K562 (cell line): ENCODE measurements around the gene CTSL. TPM values are rescaled to one million over a fixed set of nuclear protein-coding genes. Genes with fewer than 3 reads are reported as not detected.
A peak's percentile ranks its signal among the peaks of the same experiment; 100 is the strongest.

Experiments
- ADNP ChIP-seq: fragments of 200-800 bp; sonication (Bioruptor generic); IDR thresholded peaks from 2 replicates; pipeline ENCODE4 v1.6.1; 2016; ENCODE audit warnings: missing genetic modification characterization, missing compliant biosample characterization
- ELF1 ChIP-seq: fragments of 200-800 bp; sonication (Bioruptor generic); IDR thresholded peaks from 2 replicates; pipeline ENCODE4 v1.6.1; 2016; ENCODE audit warnings: missing genetic modification characterization, missing compliant biosample characterization
- EZH2 ChIP-seq: IDR thresholded peaks from 2 replicates; pipeline ENCODE4 v1.6.1; 2012; ENCODE audit warnings: low read depth, mild to moderate bottlenecking, inconsistent platforms, low read length, borderline replicate concordance
- HDAC2 ChIP-seq: fragments of 450-650 bp; IDR thresholded peaks from 2 replicates; pipeline ENCODE4 v1.6.1; 2016; ENCODE audit warnings: mild to moderate bottlenecking
- LCOR ChIP-seq: sonication (generic); formaldehyde crosslinking; IDR thresholded peaks from 2 replicates; pipeline ENCODE4 v1.8.0; 2022; ENCODE audit warnings: mild to moderate bottlenecking, missing genetic modification reagents
- NCOA4 ChIP-seq: fragments of 450-650 bp; IDR thresholded peaks from 2 replicates; pipeline ENCODE4 v1.6.1; 2018; ENCODE audit warnings: mild to moderate bottlenecking; ENCODE audit not compliant: partially characterized antibody
- NELFE ChIP-seq: IDR thresholded peaks from 2 replicates; pipeline ENCODE4 v1.6.1; 2011; ENCODE audit warnings: mild to moderate bottlenecking; ENCODE audit not compliant: insufficient read depth, insufficient read length
- PYGO2 ChIP-seq: fragments of 450-650 bp; IDR thresholded peaks from 2 replicates; pipeline ENCODE4 v1.6.1; 2016; ENCODE audit warnings: mild to moderate bottlenecking, missing genetic modification characterization, moderate library complexity, missing compliant biosample characterization
- SMAD3 ChIP-seq: fragments of 450-650 bp; formaldehyde crosslinking; conservative IDR thresholded peaks from 2 replicates; pipeline ENCODE4 v1.4.0; 2020; ENCODE audit warnings: mild to moderate bottlenecking
- TBL1XR1 ChIP-seq, 2 experiments: IDR thresholded peaks; 2 replicates each; pipeline ENCODE4 v1.6.1; 2012; ENCODE audit warnings: improper control_type of control experiment in 2 of 2, low read length in 2 of 2, mild to moderate bottlenecking in 1 of 2
- WHSC1 ChIP-seq: IDR thresholded peaks from one replicate; pipeline ENCODE4 v1.6.1; 2012; ENCODE audit warnings: low read length, control low read depth, inconsistent platforms
- polyA plus RNA-seq, 8 experiments: library from polyadenylated mRNA; depleted of rRNA in 4 of 8; stranded (reverse) in 5 of 8; unstranded in 3 of 8; fragments of >200 nt; fragmentation: Nextera tagmentation in 2 of 8; fragmentation: Illumina TruSeq in 1 of 8; extraction: Ambion mirVana in 2 of 8; extraction: Trizol in 1 of 8; gene quantifications; 2 replicates each; pipeline versions ENCODE4 v1.2.1 to v1.2.3, GENCODE V29; 2011 to 2014; ENCODE audit warnings: inconsistent platforms in 1 of 8, missing spikeins in 1 of 8
- total RNA-seq, 7 experiments: library from RNA; depleted of rRNA in 6 of 7; stranded (reverse); fragments of >200 nt in 6 of 7; fragmentation: Illumina TruSeq in 2 of 7; extraction: Trizol in 2 of 7; gene quantifications; 2 replicates each; pipeline versions ENCODE4 v1.2.1 to v1.2.3, GENCODE V29; 2011 to 2021; ENCODE audit warnings: low replicate concordance in 1 of 7
- TF ChIP-seq, protein P1 (sequence below): fragments of 450-650 bp; IDR thresholded peaks from 2 replicates; pipeline ENCODE4 v1.6.1; 2016; ENCODE audit warnings: mild to moderate bottlenecking, moderate library complexity
- TF ChIP-seq, protein P2 (sequence below): fragments of 450-650 bp; formaldehyde crosslinking; IDR thresholded peaks from 2 replicates; pipeline ENCODE4 v1.4.0; 2022; ENCODE audit warnings: missing genetic modification characterization
- TF ChIP-seq, protein P3 (sequence below): fragments of 250-450 bp; sonication (Bioruptor Pico); IDR thresholded peaks from 2 replicates; pipeline ENCODE4 v1.8.0; 2022; ENCODE audit warnings: inconsistent platforms, mild to moderate bottlenecking, moderate library complexity, borderline replicate concordance
- TF ChIP-seq, protein P4 (sequence below): sonication (generic); formaldehyde crosslinking; IDR thresholded peaks from 2 replicates; pipeline ENCODE4 v1.9.0; 2022; ENCODE audit warnings: mild to moderate bottlenecking, missing genetic modification reagents

CTSL gene
- total and polyA plus RNA-seq, 9 of the 15 experiments (the other 6 are each of a cell fraction or from before 2014, with no cell fraction given): 55.9 to 165 (median 93.7) TPM

DNA sequence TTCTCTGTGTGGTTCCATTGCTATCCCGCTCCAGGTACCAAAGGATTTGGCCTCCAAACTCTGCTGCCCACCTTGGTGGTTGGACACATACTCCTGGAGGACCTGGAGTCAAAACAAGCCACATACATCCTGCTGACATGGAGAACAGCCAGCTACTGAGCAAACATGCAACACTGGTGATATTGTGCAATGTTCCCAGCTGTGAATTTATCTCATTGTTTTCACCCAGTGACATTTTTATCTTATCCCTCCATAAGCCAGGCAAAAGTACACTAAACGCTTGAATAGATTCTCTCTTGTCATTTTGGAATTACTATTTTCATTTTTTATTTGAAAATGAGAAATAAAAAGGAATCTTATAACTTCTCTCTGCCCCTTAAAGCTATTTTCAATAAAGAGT is 11.1 kb upstream of the CTSL start (continued):
- TF ChIP-seq, protein P1, sequence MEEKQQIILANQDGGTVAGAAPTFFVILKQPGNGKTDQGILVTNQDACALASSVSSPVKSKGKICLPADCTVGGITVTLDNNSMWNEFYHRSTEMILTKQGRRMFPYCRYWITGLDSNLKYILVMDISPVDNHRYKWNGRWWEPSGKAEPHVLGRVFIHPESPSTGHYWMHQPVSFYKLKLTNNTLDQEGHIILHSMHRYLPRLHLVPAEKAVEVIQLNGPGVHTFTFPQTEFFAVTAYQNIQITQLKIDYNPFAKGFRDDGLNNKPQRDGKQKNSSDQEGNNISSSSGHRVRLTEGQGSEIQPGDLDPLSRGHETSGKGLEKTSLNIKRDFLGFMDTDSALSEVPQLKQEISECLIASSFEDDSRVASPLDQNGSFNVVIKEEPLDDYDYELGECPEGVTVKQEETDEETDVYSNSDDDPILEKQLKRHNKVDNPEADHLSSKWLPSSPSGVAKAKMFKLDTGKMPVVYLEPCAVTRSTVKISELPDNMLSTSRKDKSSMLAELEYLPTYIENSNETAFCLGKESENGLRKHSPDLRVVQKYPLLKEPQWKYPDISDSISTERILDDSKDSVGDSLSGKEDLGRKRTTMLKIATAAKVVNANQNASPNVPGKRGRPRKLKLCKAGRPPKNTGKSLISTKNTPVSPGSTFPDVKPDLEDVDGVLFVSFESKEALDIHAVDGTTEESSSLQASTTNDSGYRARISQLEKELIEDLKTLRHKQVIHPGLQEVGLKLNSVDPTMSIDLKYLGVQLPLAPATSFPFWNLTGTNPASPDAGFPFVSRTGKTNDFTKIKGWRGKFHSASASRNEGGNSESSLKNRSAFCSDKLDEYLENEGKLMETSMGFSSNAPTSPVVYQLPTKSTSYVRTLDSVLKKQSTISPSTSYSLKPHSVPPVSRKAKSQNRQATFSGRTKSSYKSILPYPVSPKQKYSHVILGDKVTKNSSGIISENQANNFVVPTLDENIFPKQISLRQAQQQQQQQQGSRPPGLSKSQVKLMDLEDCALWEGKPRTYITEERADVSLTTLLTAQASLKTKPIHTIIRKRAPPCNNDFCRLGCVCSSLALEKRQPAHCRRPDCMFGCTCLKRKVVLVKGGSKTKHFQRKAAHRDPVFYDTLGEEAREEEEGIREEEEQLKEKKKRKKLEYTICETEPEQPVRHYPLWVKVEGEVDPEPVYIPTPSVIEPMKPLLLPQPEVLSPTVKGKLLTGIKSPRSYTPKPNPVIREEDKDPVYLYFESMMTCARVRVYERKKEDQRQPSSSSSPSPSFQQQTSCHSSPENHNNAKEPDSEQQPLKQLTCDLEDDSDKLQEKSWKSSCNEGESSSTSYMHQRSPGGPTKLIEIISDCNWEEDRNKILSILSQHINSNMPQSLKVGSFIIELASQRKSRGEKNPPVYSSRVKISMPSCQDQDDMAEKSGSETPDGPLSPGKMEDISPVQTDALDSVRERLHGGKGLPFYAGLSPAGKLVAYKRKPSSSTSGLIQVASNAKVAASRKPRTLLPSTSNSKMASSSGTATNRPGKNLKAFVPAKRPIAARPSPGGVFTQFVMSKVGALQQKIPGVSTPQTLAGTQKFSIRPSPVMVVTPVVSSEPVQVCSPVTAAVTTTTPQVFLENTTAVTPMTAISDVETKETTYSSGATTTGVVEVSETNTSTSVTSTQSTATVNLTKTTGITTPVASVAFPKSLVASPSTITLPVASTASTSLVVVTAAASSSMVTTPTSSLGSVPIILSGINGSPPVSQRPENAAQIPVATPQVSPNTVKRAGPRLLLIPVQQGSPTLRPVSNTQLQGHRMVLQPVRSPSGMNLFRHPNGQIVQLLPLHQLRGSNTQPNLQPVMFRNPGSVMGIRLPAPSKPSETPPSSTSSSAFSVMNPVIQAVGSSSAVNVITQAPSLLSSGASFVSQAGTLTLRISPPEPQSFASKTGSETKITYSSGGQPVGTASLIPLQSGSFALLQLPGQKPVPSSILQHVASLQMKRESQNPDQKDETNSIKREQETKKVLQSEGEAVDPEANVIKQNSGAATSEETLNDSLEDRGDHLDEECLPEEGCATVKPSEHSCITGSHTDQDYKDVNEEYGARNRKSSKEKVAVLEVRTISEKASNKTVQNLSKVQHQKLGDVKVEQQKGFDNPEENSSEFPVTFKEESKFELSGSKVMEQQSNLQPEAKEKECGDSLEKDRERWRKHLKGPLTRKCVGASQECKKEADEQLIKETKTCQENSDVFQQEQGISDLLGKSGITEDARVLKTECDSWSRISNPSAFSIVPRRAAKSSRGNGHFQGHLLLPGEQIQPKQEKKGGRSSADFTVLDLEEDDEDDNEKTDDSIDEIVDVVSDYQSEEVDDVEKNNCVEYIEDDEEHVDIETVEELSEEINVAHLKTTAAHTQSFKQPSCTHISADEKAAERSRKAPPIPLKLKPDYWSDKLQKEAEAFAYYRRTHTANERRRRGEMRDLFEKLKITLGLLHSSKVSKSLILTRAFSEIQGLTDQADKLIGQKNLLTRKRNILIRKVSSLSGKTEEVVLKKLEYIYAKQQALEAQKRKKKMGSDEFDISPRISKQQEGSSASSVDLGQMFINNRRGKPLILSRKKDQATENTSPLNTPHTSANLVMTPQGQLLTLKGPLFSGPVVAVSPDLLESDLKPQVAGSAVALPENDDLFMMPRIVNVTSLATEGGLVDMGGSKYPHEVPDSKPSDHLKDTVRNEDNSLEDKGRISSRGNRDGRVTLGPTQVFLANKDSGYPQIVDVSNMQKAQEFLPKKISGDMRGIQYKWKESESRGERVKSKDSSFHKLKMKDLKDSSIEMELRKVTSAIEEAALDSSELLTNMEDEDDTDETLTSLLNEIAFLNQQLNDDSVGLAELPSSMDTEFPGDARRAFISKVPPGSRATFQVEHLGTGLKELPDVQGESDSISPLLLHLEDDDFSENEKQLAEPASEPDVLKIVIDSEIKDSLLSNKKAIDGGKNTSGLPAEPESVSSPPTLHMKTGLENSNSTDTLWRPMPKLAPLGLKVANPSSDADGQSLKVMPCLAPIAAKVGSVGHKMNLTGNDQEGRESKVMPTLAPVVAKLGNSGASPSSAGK: no peak; the same call in 1 of the 2 replicates
- TF ChIP-seq NCOA4 (no peak), PYGO2 (no peak), ADNP (tag) (no peak), SMAD3 (CRISPR knock-in tag) (no peak), HDAC2 (peak; percentile 39; the same call in 1 of the 2 replicates), ELF1 (tag) (no peak), LCOR (no peak), NELFE (no peak), WHSC1 (no peak), EZH2 (no peak), TBL1XR1 (IDR thresholded peaks at IDR 0.05; ENCODE audit: low read length in 2 of 2) (peak in 1 of 2 experiments; percentile 72; a peak in 1 of 4 replicates)
- TF ChIP-seq, protein P2, sequence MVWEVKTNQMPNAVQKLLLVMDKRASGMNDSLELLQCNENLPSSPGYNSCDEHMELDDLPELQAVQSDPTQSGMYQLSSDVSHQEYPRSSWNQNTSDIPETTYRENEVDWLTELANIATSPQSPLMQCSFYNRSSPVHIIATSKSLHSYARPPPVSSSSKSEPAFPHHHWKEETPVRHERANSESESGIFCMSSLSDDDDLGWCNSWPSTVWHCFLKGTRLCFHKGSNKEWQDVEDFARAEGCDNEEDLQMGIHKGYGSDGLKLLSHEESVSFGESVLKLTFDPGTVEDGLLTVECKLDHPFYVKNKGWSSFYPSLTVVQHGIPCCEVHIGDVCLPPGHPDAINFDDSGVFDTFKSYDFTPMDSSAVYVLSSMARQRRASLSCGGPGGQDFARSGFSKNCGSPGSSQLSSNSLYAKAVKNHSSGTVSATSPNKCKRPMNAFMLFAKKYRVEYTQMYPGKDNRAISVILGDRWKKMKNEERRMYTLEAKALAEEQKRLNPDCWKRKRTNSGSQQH (CRISPR knock-in tag): no peak
- TF ChIP-seq, protein P3, sequence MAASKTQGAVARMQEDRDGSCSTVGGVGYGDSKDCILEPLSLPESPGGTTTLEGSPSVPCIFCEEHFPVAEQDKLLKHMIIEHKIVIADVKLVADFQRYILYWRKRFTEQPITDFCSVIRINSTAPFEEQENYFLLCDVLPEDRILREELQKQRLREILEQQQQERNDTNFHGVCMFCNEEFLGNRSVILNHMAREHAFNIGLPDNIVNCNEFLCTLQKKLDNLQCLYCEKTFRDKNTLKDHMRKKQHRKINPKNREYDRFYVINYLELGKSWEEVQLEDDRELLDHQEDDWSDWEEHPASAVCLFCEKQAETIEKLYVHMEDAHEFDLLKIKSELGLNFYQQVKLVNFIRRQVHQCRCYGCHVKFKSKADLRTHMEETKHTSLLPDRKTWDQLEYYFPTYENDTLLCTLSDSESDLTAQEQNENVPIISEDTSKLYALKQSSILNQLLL (CRISPR knock-in tag): no peak
- TF ChIP-seq, protein P4, sequence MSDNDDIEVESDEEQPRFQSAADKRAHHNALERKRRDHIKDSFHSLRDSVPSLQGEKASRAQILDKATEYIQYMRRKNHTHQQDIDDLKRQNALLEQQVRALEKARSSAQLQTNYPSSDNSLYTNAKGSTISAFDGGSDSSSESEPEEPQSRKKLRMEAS (CRISPR knock-in tag): no peak
